ENCODE data around the gene TMEM219. TPM values are rescaled to one million over a fixed set of nuclear protein-coding genes. Genes with fewer than 3 reads are reported as not detected.
"Not testable (repeated sequence)": the region's sequence is repeated elsewhere in the genome, so short reads cannot be mapped to it uniquely, and the experiment has no call there.

The TMEM219 gene
- total and polyA plus RNA-seq, 2 donors from 2014 or later, result 127 to 288 TPM

GRCh38 chr16:30016555-30017276 lies 54.8 kb downstream of the TMEM219 start:
- peaks cover 0 to 7% (median 0%) of the 10 kb centered on the region in 3 donors for H3K4me1 ChIP-seq (ENCODE audit: control insufficient read depth in 2 of 3, insufficient read depth in 2 of 3, low read depth in 1 of 3, low read length in 3 of 3)
- H3K27me3 ChIP-seq (ENCODE audit: control insufficient read depth, insufficient read depth, low read length), result no peaks in the 10 kb centered on the region
- no peak overlapping the region for H3K4me3 ChIP-seq (ENCODE audit: low read length in 3 of 3)
- H3K9ac ChIP-seq (ENCODE audit: low read length in 3 of 3), result no peak overlapping the region
- no peak overlapping the region for H3K27ac ChIP-seq (ENCODE audit: low read depth in 2 of 2, low read length in 2 of 2)
- DNase-seq (no peak), FAIRE-seq (no peak)
- intact Hi-C loops (cut with DNase I), result no loop called here
- TF ChIP-seq CTCF (IDR thresholded peaks at IDR 0.05; ENCODE audit: borderline replicate concordance, extremely low read depth, insufficient read depth), result no peak
- H3K9me3 ChIP-seq (ENCODE audit: control insufficient read depth in 2 of 3, insufficient read depth in 1 of 3, low read length in 3 of 3), result no peaks in the 10 kb centered on the region
- no peaks in the 10 kb centered on the region for H3K36me3 ChIP-seq (ENCODE audit: control insufficient read depth in 2 of 3, insufficient read depth in 3 of 3, low read length in 3 of 3)

- H3K9ac ChIP-seq (ENCODE audit: low read length in 3 of 3), result no peak overlapping the region
- peaks cover 0 to 8% (median 0%) of the 10 kb centered on the region in 3 donors for H3K4me1 ChIP-seq (ENCODE audit: control insufficient read depth in 2 of 3, insufficient read depth in 2 of 3, low read depth in 1 of 3, low read length in 3 of 3)
- DNase-seq, result no peak
- H3K27ac ChIP-seq (ENCODE audit: low read depth in 2 of 2, low read length in 2 of 2), result no peak overlapping the region
- FAIRE-seq, result no peak
- intact Hi-C loops (cut with DNase I), result no loop called here
- H3K9me3 ChIP-seq (ENCODE audit: control insufficient read depth in 2 of 3, insufficient read depth in 1 of 3, low read length in 3 of 3), result no peaks in the 10 kb centered on the region
- H3K4me3 ChIP-seq (ENCODE audit: low read length in 3 of 3), result no peak overlapping the region
- no peaks in the 10 kb centered on the region for H3K27me3 ChIP-seq (ENCODE audit: control insufficient read depth, insufficient read depth, low read length)
- H3K36me3 ChIP-seq (ENCODE audit: control insufficient read depth in 2 of 3, insufficient read depth in 3 of 3, low read length in 3 of 3), result no peaks in the 10 kb centered on the region
- TF ChIP-seq CTCF (IDR thresholded peaks at IDR 0.05; ENCODE audit: borderline replicate concordance, extremely low read depth, insufficient read depth), result no peak
These were observed 55.4 kb downstream of the TMEM219 start for GRCh38 chr16:30017277-30017656.

- DNase-seq; H3K36me3 ChIP-seq (ENCODE audit: control insufficient read depth in 2 of 3, insufficient read depth in 3 of 3, low read length in 3 of 3); H3K27ac ChIP-seq (ENCODE audit: low read depth in 2 of 2, low read length in 2 of 2); intact Hi-C loops (cut with DNase I); H3K9ac ChIP-seq (ENCODE audit: low read length in 3 of 3); H3K4me1 ChIP-seq (ENCODE audit: control insufficient read depth in 2 of 3, insufficient read depth in 2 of 3, low read depth in 1 of 3, low read length in 3 of 3); H3K27me3 ChIP-seq (ENCODE audit: control insufficient read depth, insufficient read depth, low read length); H3K4me3 ChIP-seq (ENCODE audit: low read length in 3 of 3); H3K9me3 ChIP-seq (ENCODE audit: control insufficient read depth in 2 of 3, insufficient read depth in 1 of 3, low read length in 3 of 3); FAIRE-seq: not testable (repeated sequence)
These were observed 56.1 kb downstream of the TMEM219 start for GRCh38 chr16:30017937-30018336.

GRCh38 chr16:30018731-30019158 lies 56.9 kb downstream of the TMEM219 start:
- DNase-seq, result no peak
- Histone ChIP-seq H3K27ac (ENCODE audit: low read depth in 2 of 2, low read length in 2 of 2) (no peak overlapping the region), H3K9me3 (ENCODE audit: control insufficient read depth in 2 of 3, insufficient read depth in 1 of 3, low read length in 3 of 3) (no peaks in the 10 kb centered on the region), H3K4me3 (ENCODE audit: low read length in 3 of 3) (no peak overlapping the region), H3K4me1 (ENCODE audit: control insufficient read depth in 2 of 3, insufficient read depth in 2 of 3, low read depth in 1 of 3, low read length in 3 of 3) (peaks cover 0 to 8% (median 0%) of the 10 kb centered on the region in 3 donors), H3K9ac (ENCODE audit: low read length in 3 of 3) (no peak overlapping the region), H3K36me3 (ENCODE audit: control insufficient read depth in 2 of 3, insufficient read depth in 3 of 3, low read length in 3 of 3) (no peaks in the 10 kb centered on the region), H3K27me3 (ENCODE audit: control insufficient read depth, insufficient read depth, low read length) (no peaks in the 10 kb centered on the region)
- no peak for FAIRE-seq
- TF ChIP-seq CTCF (IDR thresholded peaks at IDR 0.05; ENCODE audit: borderline replicate concordance, extremely low read depth, insufficient read depth), result no peak
- intact Hi-C loops (cut with DNase I), result no loop called here

Other genes starting within 250 kb of the TMEM219 start
- 4.9 TPM for gene C16orf54, start 216.1 kb upstream of the TMEM219 start, total RNA-seq
- 0.39 TPM for gene C16orf54, start 216.1 kb upstream of the TMEM219 start, polyA plus RNA-seq (ENCODE audit: insufficient read depth, low read depth, low replicate concordance)
- not detected for gene ZG16, start 183.8 kb upstream of the TMEM219 start, total RNA-seq
- gene ZG16, start 183.8 kb upstream of the TMEM219 start, polyA plus RNA-seq (ENCODE audit: insufficient read depth, low read depth, low replicate concordance), result not detected
- 32.3 TPM for gene KIF22, start 171.3 kb upstream of the TMEM219 start, total RNA-seq
- gene KIF22, start 171.3 kb upstream of the TMEM219 start, polyA plus RNA-seq (ENCODE audit: insufficient read depth, low read depth, low replicate concordance), result 42.9 TPM
- gene MAZ, start 155.6 kb upstream of the TMEM219 start, total RNA-seq, result 137 TPM
- 85.5 TPM for gene MAZ, start 155.6 kb upstream of the TMEM219 start, polyA plus RNA-seq (ENCODE audit: insufficient read depth, low read depth, low replicate concordance)
- gene PRRT2, start 149.9 kb upstream of the TMEM219 start, total RNA-seq, result 1.9 TPM
- gene PRRT2, start 149.9 kb upstream of the TMEM219 start, polyA plus RNA-seq (ENCODE audit: insufficient read depth, low read depth, low replicate concordance), result 0.88 TPM
- 23.5 TPM for gene PAGR1, start 145.9 kb upstream of the TMEM219 start, total RNA-seq
- 30.0 TPM for gene PAGR1, start 145.9 kb upstream of the TMEM219 start, polyA plus RNA-seq (ENCODE audit: insufficient read depth, low read depth, low replicate concordance)
- gene MVP, start 141.6 kb upstream of the TMEM219 start, total RNA-seq, result 271 TPM
- 123 TPM for gene MVP, start 141.6 kb upstream of the TMEM219 start, polyA plus RNA-seq (ENCODE audit: insufficient read depth, low read depth, low replicate concordance)
- gene CDIPT, start 98.9 kb upstream of the TMEM219 start, total RNA-seq, result 85.9 TPM
- 148 TPM for gene CDIPT, start 98.9 kb upstream of the TMEM219 start, polyA plus RNA-seq (ENCODE audit: insufficient read depth, low read depth, low replicate concordance)
- 32.4 TPM for gene SEZ6L2, start 62.5 kb upstream of the TMEM219 start, total RNA-seq
- 9.1 TPM for gene SEZ6L2, start 62.5 kb upstream of the TMEM219 start, polyA plus RNA-seq (ENCODE audit: insufficient read depth, low read depth, low replicate concordance)
- 8.9 TPM for gene ASPHD1, start 61.6 kb upstream of the TMEM219 start, total RNA-seq
- 6.1 TPM for gene ASPHD1, start 61.6 kb upstream of the TMEM219 start, polyA plus RNA-seq (ENCODE audit: insufficient read depth, low read depth, low replicate concordance)
- gene KCTD13, start 35.9 kb upstream of the TMEM219 start, total RNA-seq, result 25.8 TPM
- gene KCTD13, start 35.9 kb upstream of the TMEM219 start, polyA plus RNA-seq (ENCODE audit: insufficient read depth, low read depth, low replicate concordance), result 9.9 TPM
- 54.3 TPM for gene TAOK2, start 11.8 kb downstream of the TMEM219 start, total RNA-seq
- gene TAOK2, start 11.8 kb downstream of the TMEM219 start, polyA plus RNA-seq (ENCODE audit: insufficient read depth, low read depth, low replicate concordance), result 19.6 TPM
- gene HIRIP3, start 33.5 kb downstream of the TMEM219 start, total RNA-seq, result 16.0 TPM
- 18.7 TPM for gene HIRIP3, start 33.5 kb downstream of the TMEM219 start, polyA plus RNA-seq (ENCODE audit: insufficient read depth, low read depth, low replicate concordance)
- 74.1 TPM for gene INO80E, start 34.2 kb downstream of the TMEM219 start, total RNA-seq
- 52.7 TPM for gene INO80E, start 34.2 kb downstream of the TMEM219 start, polyA plus RNA-seq (ENCODE audit: insufficient read depth, low read depth, low replicate concordance)
- 1.9 TPM for gene DOC2A, start 48.9 kb downstream of the TMEM219 start, total RNA-seq
- 3.5 TPM for gene DOC2A, start 48.9 kb downstream of the TMEM219 start, polyA plus RNA-seq (ENCODE audit: insufficient read depth, low read depth, low replicate concordance)
- gene C16orf92, start 61.1 kb downstream of the TMEM219 start, total RNA-seq, result not detected
- not detected for gene C16orf92, start 61.1 kb downstream of the TMEM219 start, polyA plus RNA-seq (ENCODE audit: insufficient read depth, low read depth, low replicate concordance)
- not detected for gene TLCD3B, start 69.2 kb downstream of the TMEM219 start, total RNA-seq
- not detected for gene TLCD3B, start 69.2 kb downstream of the TMEM219 start, polyA plus RNA-seq (ENCODE audit: insufficient read depth, low read depth, low replicate concordance)
- 1,017 TPM for gene ALDOA, start 103.7 kb downstream of the TMEM219 start, total RNA-seq
- 1,506 TPM for gene ALDOA, start 103.7 kb downstream of the TMEM219 start, polyA plus RNA-seq (ENCODE audit: insufficient read depth, low read depth, low replicate concordance)
- 78.8 TPM for gene PPP4C, start 113.9 kb downstream of the TMEM219 start, total RNA-seq
- 107 TPM for gene PPP4C, start 113.9 kb downstream of the TMEM219 start, polyA plus RNA-seq (ENCODE audit: insufficient read depth, low read depth, low replicate concordance)
- 1.6 TPM for gene TBX6, start 129.8 kb downstream of the TMEM219 start, total RNA-seq
- 0.62 TPM for gene TBX6, start 129.8 kb downstream of the TMEM219 start, polyA plus RNA-seq (ENCODE audit: insufficient read depth, low read depth, low replicate concordance)
- 40.0 TPM for gene YPEL3, start 134.1 kb downstream of the TMEM219 start, total RNA-seq
- gene YPEL3, start 134.1 kb downstream of the TMEM219 start, polyA plus RNA-seq (ENCODE audit: insufficient read depth, low read depth, low replicate concordance), result 107 TPM
- 3.6 TPM for gene GDPD3, start 151.5 kb downstream of the TMEM219 start, total RNA-seq
- 17.7 TPM for gene GDPD3, start 151.5 kb downstream of the TMEM219 start, polyA plus RNA-seq (ENCODE audit: insufficient read depth, low read depth, low replicate concordance)
- gene MAPK3, start 161.1 kb downstream of the TMEM219 start, total RNA-seq, result 77.7 TPM
- gene MAPK3, start 161.1 kb downstream of the TMEM219 start, polyA plus RNA-seq (ENCODE audit: insufficient read depth, low read depth, low replicate concordance), result 90.0 TPM
- gene CORO1A, start 221.5 kb downstream of the TMEM219 start, total RNA-seq, result 69.3 TPM
- gene CORO1A, start 221.5 kb downstream of the TMEM219 start, polyA plus RNA-seq (ENCODE audit: insufficient read depth, low read depth, low replicate concordance), result 8.0 TPM
- gene BOLA2B, start 231.6 kb downstream of the TMEM219 start, total RNA-seq, result 77.6 TPM
- 177 TPM for gene BOLA2B, start 231.6 kb downstream of the TMEM219 start, polyA plus RNA-seq (ENCODE audit: insufficient read depth, low read depth, low replicate concordance)
- gene SLX1A, start 231.8 kb downstream of the TMEM219 start, total RNA-seq, result 51.3 TPM
- 35.4 TPM for gene SLX1A, start 231.8 kb downstream of the TMEM219 start, polyA plus RNA-seq (ENCODE audit: insufficient read depth, low read depth, low replicate concordance)
- gene SULT1A3, start 237.2 kb downstream of the TMEM219 start, total RNA-seq, result 19.8 TPM
- gene SULT1A3, start 237.2 kb downstream of the TMEM219 start, polyA plus RNA-seq (ENCODE audit: insufficient read depth, low read depth, low replicate concordance), result 31.3 TPM

All from kidney (tissue), 14 donors.